BLaER1 treated with 17β-estradiol and CSF1 and Interleukin-3, amounts not matched to agents 10 nM and 100 nM (cell line): Measurements from ENCODE around the gene ZMIZ1.

Experiments used
- H3K27ac ChIP-seq, 11 experiments: shearing (Covaris generic); formaldehyde crosslinking; 2 replicates each; pipeline ENCODE4 v1.8.1; 2022
- H3K27me3 ChIP-seq, 11 experiments: shearing (Covaris generic); formaldehyde crosslinking; 2 replicates each; pipeline ENCODE4 v1.8.1; 2022
- H3K36me3 ChIP-seq, 11 experiments: shearing (Covaris generic); formaldehyde crosslinking; 2 replicates each; pipeline ENCODE4 v1.8.1; 2022
- H3K4me1 ChIP-seq, 10 experiments: shearing (Covaris generic); formaldehyde crosslinking; 2 replicates each; pipeline ENCODE4 v1.8.1; 2022
- H3K4me2 ChIP-seq, 11 experiments: shearing (Covaris generic); formaldehyde crosslinking; 2 replicates each; pipeline ENCODE4 v1.8.1; 2022
- H3K4me3 ChIP-seq, 10 experiments: shearing (Covaris generic); formaldehyde crosslinking; 2 replicates each; pipeline ENCODE4 v1.8.1; 2022
- H3K9ac ChIP-seq, 11 experiments: shearing (Covaris generic); formaldehyde crosslinking; 2 replicates each; pipeline ENCODE4 v1.8.1; 2022
- H3K9me3 ChIP-seq, 11 experiments: shearing (Covaris generic); formaldehyde crosslinking; replicated peaks in 1 of 11; 2 replicates each; pipeline ENCODE4 v1.8.1; 2022
- H4K20me1 ChIP-seq, 11 experiments: shearing (Covaris generic); formaldehyde crosslinking; 2 replicates each; pipeline ENCODE4 v1.8.1; 2022
- Cebpa-rat ChIP-seq, 11 experiments: shearing (Covaris generic); IDR thresholded peaks; 2 replicates each; pipeline ENCODE4 v1.8.1; 2022

ZMIZ1 gene

DNA sequence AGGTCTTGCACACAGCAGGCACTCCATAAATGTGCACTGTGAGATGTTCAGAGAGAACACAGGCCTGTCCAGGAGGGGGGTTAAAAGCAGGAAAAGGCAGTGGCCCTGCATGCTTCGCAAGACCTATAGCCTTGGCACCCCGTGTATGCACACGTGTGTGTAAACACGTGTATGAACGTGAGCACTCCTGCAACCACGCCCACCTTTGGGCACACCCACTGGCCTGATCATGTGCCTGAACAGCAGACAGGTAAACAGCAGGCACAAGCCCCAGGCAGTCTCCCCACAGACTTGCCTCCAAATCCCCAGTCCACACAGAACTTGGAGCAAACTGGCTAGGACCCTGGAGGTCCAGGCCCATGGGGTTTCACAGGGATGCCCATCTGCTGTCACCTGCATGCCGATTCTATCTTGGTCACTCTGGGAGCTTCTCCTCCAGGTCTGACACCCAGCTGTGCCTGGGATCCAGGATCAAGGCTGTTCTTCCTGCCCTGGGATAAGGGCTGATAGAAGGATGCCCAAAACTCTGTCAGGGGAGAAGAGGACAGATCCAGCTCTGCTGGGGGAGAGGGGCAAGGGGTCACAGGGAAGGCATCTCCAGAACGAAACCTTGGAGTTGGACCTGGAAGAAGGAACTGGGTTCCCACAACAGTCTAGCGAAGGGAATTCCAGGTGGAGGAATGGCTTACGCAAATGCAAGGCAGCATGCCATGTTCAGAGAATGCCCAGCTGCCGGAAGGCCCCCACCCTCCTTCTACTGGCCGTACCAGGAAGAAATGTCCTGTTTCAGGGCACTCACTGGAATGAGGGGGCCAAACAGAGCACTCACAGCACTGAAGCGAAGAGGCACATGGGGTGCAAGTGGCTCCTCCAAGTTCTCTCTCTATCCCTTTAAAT, 14.3 kb upstream of the ZMIZ1 start:
- H3K27ac ChIP-seq = no peak overlapping the region
- no peak overlapping the region for H3K4me3 ChIP-seq
- no peaks in the 10 kb centered on the region for H3K36me3 ChIP-seq
- H4K20me1 ChIP-seq = no peaks in the 10 kb centered on the region
- H3K9me3 ChIP-seq = no peaks in the 10 kb centered on the region
- H3K9ac ChIP-seq = no peak overlapping the region
- peaks cover 2 to 28% (median 14%) of the 10 kb centered on the region in 10 experiments; a peak in 14 of 20 replicates for H3K4me1 ChIP-seq
- H3K4me2 ChIP-seq = no peak overlapping the region
- TF ChIP-seq Cebpa-rat (IDR thresholded peaks at IDR 0.05) = no peak
- H3K27me3 ChIP-seq = peaks cover 0 to 7% (median 0%) of the 10 kb centered on the region in 11 experiments; a peak in 1 of 22 replicates

DNA sequence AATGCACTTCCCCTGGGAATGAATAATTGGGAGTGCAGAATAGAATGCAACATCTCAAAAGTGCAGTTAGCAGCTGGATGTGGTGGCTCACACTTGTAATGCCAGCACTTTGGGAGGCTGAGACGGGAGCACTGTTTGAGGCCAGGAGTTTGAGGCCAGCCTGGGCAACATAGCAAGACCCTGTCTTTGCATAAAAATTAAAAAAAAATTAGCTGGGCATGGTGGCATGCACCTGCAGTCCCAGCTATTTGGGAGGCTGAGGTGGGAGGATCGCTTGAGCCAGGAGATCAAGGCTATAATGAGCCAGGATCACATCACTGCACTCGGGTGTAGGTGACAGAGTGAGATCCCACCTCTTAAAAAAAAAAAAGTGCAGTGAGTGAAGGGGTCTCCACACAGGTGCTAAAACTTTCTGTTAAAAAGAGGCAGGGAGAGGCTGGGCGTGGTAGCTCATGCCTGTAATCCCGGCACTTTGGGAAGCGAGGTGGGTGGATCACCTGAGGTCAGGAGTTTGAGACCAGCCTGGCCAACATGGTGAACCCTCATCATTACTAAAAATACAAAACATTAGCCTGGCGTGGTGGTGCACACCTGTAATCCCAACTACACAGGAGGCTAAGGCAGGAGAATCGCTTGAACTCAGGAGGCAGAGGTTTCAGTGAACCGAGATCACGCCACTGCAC, 13.5 kb upstream of the ZMIZ1 start:
- H3K9ac ChIP-seq = no peak overlapping the region
- no peak for TF ChIP-seq Cebpa-rat (IDR thresholded peaks at IDR 0.05)
- no peaks in the 10 kb centered on the region for H3K36me3 ChIP-seq
- H4K20me1 ChIP-seq = no peaks in the 10 kb centered on the region
- no peaks in the 10 kb centered on the region for H3K9me3 ChIP-seq
- H3K27ac ChIP-seq = no peak overlapping the region
- no peak overlapping the region for H3K4me2 ChIP-seq
- H3K4me1 ChIP-seq = peaks cover 0 to 28% (median 13%) of the 10 kb centered on the region in 10 experiments; a peak in 13 of 20 replicates
- H3K27me3 ChIP-seq = peaks cover 0 to 7% (median 0%) of the 10 kb centered on the region in 11 experiments; a peak in 3 of 22 replicates
- no peak overlapping the region for H3K4me3 ChIP-seq

DNA sequence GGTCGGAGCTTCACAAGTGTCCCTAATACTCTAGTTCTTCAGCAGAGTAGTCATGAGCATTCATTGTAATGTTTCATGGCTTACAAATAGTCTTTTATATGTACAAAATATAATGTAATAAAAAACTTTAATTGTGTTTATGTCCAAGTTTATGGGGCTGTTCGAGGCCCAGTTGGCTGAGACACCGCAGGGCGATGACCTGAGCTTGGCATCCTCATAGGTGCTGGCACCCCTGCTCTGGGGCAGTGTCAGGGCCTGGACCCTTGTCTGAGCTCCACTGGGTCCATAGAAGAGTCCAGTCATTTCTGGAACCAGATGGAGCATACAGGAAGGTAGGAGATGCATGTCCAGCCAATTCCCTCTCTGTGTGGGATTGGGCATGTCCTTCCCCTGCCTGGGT, 12.9 kb upstream of the ZMIZ1 start:
- Histone ChIP-seq H3K9me3 (no peaks in the 10 kb centered on the region), H4K20me1 (no peaks in the 10 kb centered on the region)

DNA sequence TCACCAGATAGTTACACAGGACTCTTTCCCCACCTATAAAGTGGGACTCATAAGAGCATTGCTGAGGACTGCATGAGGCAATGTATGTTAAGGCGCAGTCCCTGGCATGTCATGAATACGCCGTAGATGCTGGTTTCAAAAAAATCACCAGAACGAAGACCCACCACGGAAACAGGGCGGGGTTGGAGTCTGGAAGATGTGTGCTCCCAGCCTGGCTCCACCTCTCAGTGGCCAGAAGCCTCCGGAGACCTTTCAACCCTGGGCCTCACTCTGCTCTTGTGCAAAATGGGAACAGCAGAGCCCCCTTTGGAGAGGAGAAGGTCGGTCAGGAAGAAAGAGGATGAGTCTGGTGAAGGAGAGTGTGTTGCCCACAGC, 12.4 kb upstream of the ZMIZ1 start:
- peaks cover 0 to 7% (median 0%) of the 10 kb centered on the region in 11 experiments; a peak in 3 of 22 replicates for H3K27me3 ChIP-seq
- 0 out of 22 replicates have a peak, but pooled peaks cover 0 to 2% (median 0%) of the 10 kb centered on the region in 11 experiments for H4K20me1 ChIP-seq
- no peak for TF ChIP-seq Cebpa-rat (IDR thresholded peaks at IDR 0.05)
- no peak overlapping the region for H3K4me2 ChIP-seq
- H3K4me1 ChIP-seq = peaks cover 0 to 19% (median 7%) of the 10 kb centered on the region in 10 experiments; a peak in 8 of 20 replicates
- no peak overlapping the region for H3K27ac ChIP-seq
- H3K9ac ChIP-seq = no peak overlapping the region
- no peaks in the 10 kb centered on the region for H3K9me3 ChIP-seq
- no peak overlapping the region for H3K4me3 ChIP-seq
- no peaks in the 10 kb centered on the region for H3K36me3 ChIP-seq

More for the DNA sequence above, 12.9 kb upstream of the ZMIZ1 start:
- Histone ChIP-seq H3K27ac (no peak overlapping the region), H3K27me3 (peaks cover 0 to 7% (median 0%) of the 10 kb centered on the region in 11 experiments; a peak in 3 of 22 replicates), H3K4me3 (no peak overlapping the region), H3K4me1 (peaks cover 0 to 23% (median 11%) of the 10 kb centered on the region in 10 experiments; a peak in 9 of 20 replicates), H3K36me3 (no peaks in the 10 kb centered on the region), H3K4me2 (no peak overlapping the region), H3K9ac (no peak overlapping the region)
- no peak for TF ChIP-seq Cebpa-rat (IDR thresholded peaks at IDR 0.05)

DNA sequence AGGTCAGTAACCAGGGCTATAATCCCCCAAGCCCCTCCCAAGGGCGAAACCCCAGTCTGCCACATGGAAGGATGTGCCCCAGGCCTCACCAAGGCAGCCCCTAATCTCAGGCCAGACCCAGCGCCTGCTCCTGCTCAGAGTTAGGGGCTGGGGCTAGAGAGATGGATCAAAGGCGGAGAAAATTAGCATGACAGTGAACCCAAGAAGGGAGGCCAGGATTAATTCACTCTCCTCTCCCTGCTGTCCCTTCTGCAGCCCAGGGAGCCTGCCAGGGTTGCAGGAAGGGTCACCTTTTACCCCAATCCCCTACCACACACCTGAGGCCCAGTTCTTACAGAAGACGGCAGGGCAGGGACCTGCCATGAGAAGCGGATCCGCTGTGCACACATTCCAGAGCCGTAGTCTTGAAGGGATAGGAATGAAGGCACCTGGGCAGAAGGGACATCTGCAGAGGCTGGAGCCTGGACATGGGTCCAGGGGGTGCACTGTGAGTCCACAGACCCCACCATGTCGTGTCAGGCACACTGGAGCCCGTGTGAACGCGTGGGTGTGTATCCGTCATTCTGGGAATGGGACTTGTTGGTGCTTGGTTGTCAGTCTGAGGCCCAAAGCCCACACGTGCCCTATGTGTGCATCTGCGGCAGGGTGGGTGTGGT, 11.9 kb upstream of the ZMIZ1 start:
- no peaks in the 10 kb centered on the region for H3K9me3 ChIP-seq
- H4K20me1 ChIP-seq = 0 out of 22 replicates have a peak, but pooled peaks cover 0 to 4% (median 0%) of the 10 kb centered on the region in 11 experiments
- no peak overlapping the region for H3K27ac ChIP-seq
- H3K9ac ChIP-seq = no peak overlapping the region
- H3K4me3 ChIP-seq = no peak overlapping the region
- H3K36me3 ChIP-seq = no peaks in the 10 kb centered on the region
- no peak for TF ChIP-seq Cebpa-rat (IDR thresholded peaks at IDR 0.05)
- H3K27me3 ChIP-seq = peaks cover 0 to 6% (median 0%) of the 10 kb centered on the region in 11 experiments; a peak in 3 of 22 replicates
- H3K4me2 ChIP-seq = no peak overlapping the region
- peaks cover 0 to 18% (median 5%) of the 10 kb centered on the region in 10 experiments; a peak in 7 of 20 replicates for H3K4me1 ChIP-seq

DNA sequence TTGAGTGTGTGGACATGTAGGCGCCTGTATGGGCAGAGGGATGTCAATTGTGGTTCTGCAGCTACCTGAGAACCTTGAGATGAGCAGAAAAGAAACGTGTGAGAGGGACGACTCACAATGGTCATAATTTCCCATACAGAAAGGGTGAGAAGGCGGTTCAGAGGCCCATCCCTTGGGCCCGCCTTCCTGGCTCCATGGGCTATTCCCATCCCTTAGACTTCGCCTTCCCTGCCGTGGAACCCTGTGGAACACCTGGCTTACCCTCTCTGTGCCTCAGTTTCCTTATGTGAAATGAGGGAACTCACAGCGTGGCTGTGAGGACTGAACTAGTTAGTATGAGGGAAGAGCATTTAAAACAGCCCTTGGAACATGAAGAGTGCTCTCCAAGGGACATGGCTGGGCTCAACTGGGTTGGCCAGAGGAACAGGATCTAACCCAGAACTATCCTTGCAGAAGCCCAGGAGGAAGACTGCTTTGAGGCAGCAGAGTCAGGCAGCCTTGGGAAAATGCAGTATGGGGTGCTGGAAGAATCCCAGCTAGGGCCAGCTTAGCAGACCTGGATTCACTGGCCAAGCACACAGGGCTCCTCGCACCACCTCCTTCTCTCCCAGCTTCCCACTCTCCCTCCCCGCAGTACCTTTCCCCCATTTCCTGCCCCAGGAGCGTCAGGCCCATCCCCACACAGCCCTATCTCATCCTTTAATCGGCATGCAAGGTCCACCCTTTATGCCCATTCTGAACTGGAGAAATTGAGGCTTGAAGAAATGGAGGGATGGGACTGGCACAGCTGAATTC, 11.1 kb upstream of the ZMIZ1 start:
- Histone ChIP-seq H3K27ac (no peak overlapping the region), H3K4me3 (no peak overlapping the region), H4K20me1 (0 out of 22 replicates have a peak, but pooled peaks cover 0 to 4% (median 0%) of the 10 kb centered on the region in 11 experiments), H3K9ac (no peak overlapping the region), H3K27me3 (peaks cover 0 to 6% (median 0%) of the 10 kb centered on the region in 11 experiments; a peak in 3 of 22 replicates), H3K36me3 (no peaks in the 10 kb centered on the region), H3K4me1 (peaks cover 3 to 13% (median 7%) of the 10 kb centered on the region in 10 experiments; a peak in 19 of 20 replicates), H3K9me3 (no peaks in the 10 kb centered on the region), H3K4me2 (no peak overlapping the region)
- no peak for TF ChIP-seq Cebpa-rat (IDR thresholded peaks at IDR 0.05)

DNA sequence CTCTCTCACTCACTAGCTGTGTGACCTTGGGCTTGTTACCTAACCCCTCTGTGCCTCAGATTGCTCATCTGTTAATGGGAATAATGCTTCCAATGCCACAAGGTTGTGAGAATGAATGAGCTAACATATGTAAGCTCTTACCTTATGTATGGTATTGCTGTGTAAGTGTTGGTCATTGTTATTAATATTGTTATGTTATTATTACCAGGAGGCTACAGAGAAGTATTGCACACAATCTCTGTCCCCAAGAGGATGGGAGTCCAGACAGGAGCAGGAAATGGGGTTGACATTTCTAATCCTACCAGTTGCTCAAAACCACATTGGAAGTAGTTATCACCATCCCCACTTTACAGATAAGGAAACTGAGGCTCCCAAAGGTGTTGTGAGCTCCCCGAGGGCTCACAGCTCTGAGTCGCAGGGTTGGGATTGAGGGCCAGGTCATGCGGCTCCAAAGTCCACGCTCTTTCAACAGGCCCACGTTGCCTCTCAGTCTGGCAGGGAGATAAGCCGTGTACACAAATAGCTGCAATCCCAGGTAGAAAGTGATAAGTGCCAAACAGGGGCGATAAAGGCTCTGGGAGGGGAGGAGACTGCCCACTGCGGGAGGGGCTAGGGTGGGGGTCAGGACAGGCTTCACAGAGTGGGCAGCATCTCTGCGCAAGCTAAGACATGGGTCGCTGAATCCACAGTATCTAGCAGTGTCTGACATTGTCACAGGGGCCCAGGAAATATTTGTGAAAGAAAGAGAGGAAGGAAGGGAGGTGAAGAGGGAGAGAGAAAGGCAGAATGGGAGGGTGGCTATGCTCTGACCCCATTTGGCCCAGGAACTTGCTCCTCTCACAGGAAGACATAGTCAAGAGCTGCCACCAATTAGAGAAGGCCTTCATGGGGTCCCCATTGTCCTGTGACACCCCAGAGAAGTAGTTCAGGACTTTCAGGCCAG, 9.6 kb upstream of the ZMIZ1 start:
- TF ChIP-seq Cebpa-rat (IDR thresholded peaks at IDR 0.05) = no peak
- H3K4me3 ChIP-seq = no peak overlapping the region
- H3K9ac ChIP-seq = no peak overlapping the region
- no peak overlapping the region for H3K27ac ChIP-seq
- H3K27me3 ChIP-seq = peaks cover 0 to 6% (median 0%) of the 10 kb centered on the region in 11 experiments; a peak in 3 of 22 replicates
- no peaks in the 10 kb centered on the region for H3K36me3 ChIP-seq
- no peaks in the 10 kb centered on the region for H3K9me3 ChIP-seq
- H3K4me1 ChIP-seq = peaks cover 10 to 24% (median 17%) of the 10 kb centered on the region in 10 experiments
- H4K20me1 ChIP-seq = peaks cover 0 to 8% (median 0%) of the 10 kb centered on the region in 11 experiments; a peak in 2 of 22 replicates
- H3K4me2 ChIP-seq = peak overlapping the region in 6 of 11 experiments; percentile 11 to 36 (median 18); a peak in 3 of 22 replicates
